Pancreas (tissue), 10 donors: ENCODE data around the gene IL16. TPM values are rescaled to one million over a fixed set of nuclear protein-coding genes. Genes with fewer than 3 reads are reported as not detected.

ENCODE experiments used
- ATAC-seq, 4 donors: fragments of 200-7000 bp; cut with Tn5 transposase; one replicate each; pipeline versions ENCODE4 v1.8.0 to v1.9.1; 2020; ENCODE audit warnings: mild to moderate bottlenecking in 4 of 4, moderate library complexity in 4 of 4
- DNase-seq, 6 donors: peaks; one replicate each; pipeline ENCODE4 v3.0.0-alpha.2; 2020
- FAIRE-seq: peaks from 2 replicates; lab custom pipeline; 2012; peaks lifted over from hg19 to GRCh38; lab: Jason Lieb, UNC
- H3K27ac ChIP-seq, 4 donors: fragments of 200-600 bp; sonication (generic); 1 replicate in 3 of 4; 2 replicates in 1 of 4; pipeline versions ENCODE4 v1.5.0 to v1.8.0; 2020
- H3K27me3 ChIP-seq, 4 donors: fragments of 200-600 bp; one replicate each; pipeline ENCODE4 v1.8.0; 2021
- H3K36me3 ChIP-seq, 3 donors: fragments of 200-600 bp; sonication (generic) in 1 of 3; one replicate each; pipeline versions ENCODE4 v1.5.0 to v1.8.0; 2020 to 2021
- H3K4me1 ChIP-seq, 3 donors: fragments of 200-600 bp; one replicate each; pipeline ENCODE4 v1.8.0; 2021
- H3K4me3 ChIP-seq, 4 donors: fragments of 200-600 bp; sonication (generic) in 2 of 4; one replicate each; pipeline versions ENCODE4 v1.5.0 to v1.8.0; 2020 to 2021
- H3K9me3 ChIP-seq, 4 donors: fragments of 200-600 bp; one replicate each; pipeline ENCODE4 v1.8.0; 2021
- CTCF ChIP-seq, 4 donors: fragments of 200-600 bp; sonication (generic) in 3 of 4; IDR thresholded peaks; one replicate each; pipeline versions ENCODE4 v1.5.0 to v1.8.0; 2021; ENCODE audit warnings: antibody characterized with exemption in 4 of 4
- WGBS, 2 donors: extraction: QIAGEN DNeasy Blood & Tissue Kit; methylation state at CpG; one replicate each; pipeline ENCODE4 v1.1.7; 2013; 5-methylcytosine and 5-hydroxymethylcytosine counted together
- intact Hi-C, 3 donors: fragments of 100-400 bp; cut with DNase I; formaldehyde crosslinking; loops; one replicate each; pipeline versions ENCODE4 v1.11.1 to v1.14.2; 2022
- polyA plus RNA-seq, 2 donors: library from polyadenylated mRNA; stranded (reverse); fragments of 200-250 nt; gene quantifications; one replicate each; pipeline ENCODE4 v1.2.3, GENCODE V29; 2013
- total RNA-seq, 6 donors: library from RNA; stranded (reverse); fragmentation: NEBNext Ultra II Directional in 4 of 6; extraction: Animal tissue kit (Norgen Biotek cat#: 25700) in 4 of 6; gene quantifications; one replicate each; pipeline versions ENCODE4 v1.2.1 to v1.2.4, GENCODE V29; 2021 to 2023
- donor health status: healthy with polysubstance abuse.
- donor health status: DM: no; HTN: no; CAD: no; lungs with moderate emphysema.
- donor health status: DM: no; HTN: no; CAD: no.
- donor health status: control.
- donor health status: control.
- donor health status: Bipolar disorder and iron deficiency.
- donor health status: DM: yes; HTN: yes; CAD: no.
- donor health status: DM: no; HTN: no; CAD: no.
- donor health status: DM: no; HTN: no; CAD: no.
- donor health status: DM: yes; HTN: yes; CAD: no.

IL16 gene
- total RNA-seq (1 to 10 TPM in 5 of 6 donors, under 1 TPM in 1; 0.79 to 7.0 (median 2.6) TPM), polyA plus RNA-seq (1 to 10 TPM; 2.2 to 2.5 TPM)

DNA sequence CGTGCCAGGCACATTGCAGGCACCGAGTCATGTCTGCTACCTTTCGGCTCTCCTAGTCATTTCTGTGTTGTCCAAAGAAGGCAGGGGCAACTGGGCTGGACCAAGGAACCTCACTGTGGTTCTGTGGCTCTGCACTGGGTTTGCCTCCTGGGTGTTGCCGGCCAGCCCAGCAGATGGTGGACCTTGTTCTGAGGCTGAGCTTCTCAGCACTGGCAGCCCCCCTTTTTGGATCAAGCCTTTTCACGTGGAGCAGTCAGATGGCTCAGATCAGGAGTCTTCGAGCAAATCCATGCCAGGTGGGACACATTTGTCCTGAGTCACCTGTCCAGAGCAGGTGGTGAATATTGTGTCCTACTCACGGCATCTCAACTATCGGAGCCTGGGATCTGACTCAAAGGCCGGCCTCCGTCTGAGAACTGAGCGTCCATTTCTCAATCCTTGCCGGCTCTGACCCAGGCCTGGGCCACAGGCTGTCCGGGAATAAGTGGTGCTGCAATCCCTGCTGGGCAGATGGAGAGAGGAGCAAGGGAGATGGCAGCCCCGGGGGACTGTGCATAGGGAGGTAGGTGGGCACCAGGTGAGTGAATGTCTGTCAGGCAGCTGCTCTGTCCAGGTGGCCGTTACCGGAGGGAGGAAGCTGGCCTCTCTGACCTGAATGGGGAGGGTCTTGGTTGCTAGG, at the start of gene IL16:
IL16 (plus strand) TSS at position 304 of the 679 bp plus-strand sequence. CDS start 28,521 bp downstream, outside the sequence.
- DNase-seq (no peak), FAIRE-seq (no peak), ATAC-seq (no peak)
- Histone ChIP-seq H3K27me3 (no peaks in the 10 kb centered on the region), H3K4me1 (no peaks in the 10 kb centered on the region), H3K36me3 (no peaks in the 10 kb centered on the region), H3K9me3 (no peaks in the 10 kb centered on the region), H3K4me3 (no peak within 1 kb of the TSS), H3K27ac (no peak within 1 kb of the TSS)
- 84% methylated on average over 16 of the region's 16 CpGs for WGBS, 2 donors
- TF ChIP-seq CTCF (IDR thresholded peaks at IDR 0.05), result no peak
- intact Hi-C loops, result no loop called here

DNA sequence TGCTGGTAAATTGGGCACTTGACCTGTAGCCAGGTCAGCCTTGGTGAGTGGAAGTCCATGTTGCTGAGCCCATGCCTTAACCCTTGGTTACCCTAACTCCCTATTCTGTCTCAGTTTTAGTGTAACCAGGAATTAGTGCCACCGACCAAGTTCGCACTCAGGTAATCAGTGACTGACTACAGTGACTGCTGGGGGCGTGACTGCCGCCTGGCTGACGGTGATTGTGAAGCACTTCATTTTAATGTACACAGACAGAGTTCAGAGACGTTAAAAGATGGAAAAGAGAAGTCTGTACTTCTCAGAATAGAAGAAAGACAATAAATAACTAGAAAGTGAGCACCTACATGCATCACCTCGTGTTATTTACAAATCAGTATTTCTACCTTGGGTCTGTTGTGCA, 45.3 kb upstream of the IL16 start:
- no peaks in the 10 kb centered on the region for H3K9me3 ChIP-seq
- no peak overlapping the region for H3K27ac ChIP-seq
- DNase-seq (no peak), FAIRE-seq (no peak), ATAC-seq (no peak)
- no peak for TF ChIP-seq CTCF (IDR thresholded peaks at IDR 0.05)
- 67 to 72% methylated on average over 7 of the region's 7 CpGs for WGBS, 2 donors
- intact Hi-C loops, result loop anchor here in 1 of 3 donors (5.0 kb wide), 1 partner anchor 116 kb away; no protein-coding TSS in a partner anchor
- H3K27me3 ChIP-seq, result no peaks in the 10 kb centered on the region
- no peak overlapping the region for H3K4me3 ChIP-seq
- no peaks in the 10 kb centered on the region for H3K36me3 ChIP-seq
- H3K4me1 ChIP-seq, result no peaks in the 10 kb centered on the region

DNA sequence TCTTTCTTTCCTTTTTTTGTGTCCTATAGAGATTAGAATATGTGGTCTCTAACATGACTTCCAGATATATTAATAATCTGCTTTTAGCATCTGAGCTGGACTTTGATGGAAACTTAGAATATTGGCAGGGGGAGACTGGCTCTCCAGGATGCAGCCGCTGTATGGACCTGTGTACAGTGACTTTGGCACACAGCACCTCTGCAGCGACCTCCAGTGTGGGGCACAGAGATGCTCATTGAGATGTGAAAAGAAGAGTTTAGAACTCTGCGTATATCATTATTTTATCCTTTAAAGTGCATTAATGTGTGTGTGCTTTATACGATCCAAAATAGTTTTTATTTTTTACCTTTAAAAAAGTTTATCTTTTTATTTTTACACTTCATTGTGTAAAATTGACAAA, 44.3 kb upstream of the IL16 start:
- DNase-seq, result no peak
- H3K27ac ChIP-seq, result no peak overlapping the region
- H3K27me3 ChIP-seq, result no peaks in the 10 kb centered on the region
- TF ChIP-seq CTCF (IDR thresholded peaks at IDR 0.05), result no peak
- ATAC-seq, result no peak
- intact Hi-C loops, result loop anchor here in 1 of 3 donors (5.0 kb wide), 1 partner anchor 115 kb away; no protein-coding TSS in a partner anchor
- 76 to 88% methylated on average over 4 of the region's 4 CpGs for WGBS, 2 donors
- no peaks in the 10 kb centered on the region for H3K4me1 ChIP-seq
- no peak overlapping the region for H3K4me3 ChIP-seq
- no peak for FAIRE-seq
- no peaks in the 10 kb centered on the region for H3K36me3 ChIP-seq
- H3K9me3 ChIP-seq, result no peaks in the 10 kb centered on the region

DNA sequence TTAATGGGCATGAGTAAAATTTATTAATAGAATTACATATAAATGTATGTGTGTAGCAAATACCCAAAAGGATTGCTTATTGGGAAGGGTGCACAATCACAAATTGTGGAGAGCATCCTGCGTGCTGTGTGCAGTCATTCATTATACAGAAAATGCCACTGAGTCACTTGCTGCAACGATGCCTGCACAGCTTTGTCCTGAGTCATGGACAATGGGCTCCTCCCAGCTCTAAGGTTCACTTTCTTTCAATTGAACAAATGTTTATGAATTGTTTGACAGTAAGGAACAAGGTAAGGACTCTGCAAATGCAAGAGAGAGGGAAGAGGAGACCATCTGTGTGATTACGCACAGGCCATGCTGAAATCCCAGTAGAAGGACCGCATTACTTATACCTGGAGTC, 43.9 kb upstream of the IL16 start:
- ATAC-seq, result no peak

More for the DNA sequence above, 43.9 kb upstream of the IL16 start:
- H3K27ac ChIP-seq, result no peak overlapping the region
- no peaks in the 10 kb centered on the region for H3K4me1 ChIP-seq
- DNase-seq (no peak), FAIRE-seq (no peak)
- no peak for TF ChIP-seq CTCF (IDR thresholded peaks at IDR 0.05)
- no peak overlapping the region for H3K4me3 ChIP-seq
- no peaks in the 10 kb centered on the region for H3K36me3 ChIP-seq
- intact Hi-C loops, result loop anchor here in 1 of 3 donors (5.0 kb wide), 1 partner anchor 115 kb away; no protein-coding TSS in a partner anchor
- no peaks in the 10 kb centered on the region for H3K9me3 ChIP-seq
- WGBS, 2 donors, result 77 to 82% methylated on average over 4 of the region's 4 CpGs
- no peaks in the 10 kb centered on the region for H3K27me3 ChIP-seq
